Measurements from ENCODE around the gene RGR.
A peak's percentile ranks its signal among the peaks of the same experiment; 100 is the strongest.
"Not testable (repeated sequence)": the region's sequence is repeated elsewhere in the genome, so short reads cannot be mapped to it uniquely, and the experiment has no call there.

The RGR gene

DNA sequence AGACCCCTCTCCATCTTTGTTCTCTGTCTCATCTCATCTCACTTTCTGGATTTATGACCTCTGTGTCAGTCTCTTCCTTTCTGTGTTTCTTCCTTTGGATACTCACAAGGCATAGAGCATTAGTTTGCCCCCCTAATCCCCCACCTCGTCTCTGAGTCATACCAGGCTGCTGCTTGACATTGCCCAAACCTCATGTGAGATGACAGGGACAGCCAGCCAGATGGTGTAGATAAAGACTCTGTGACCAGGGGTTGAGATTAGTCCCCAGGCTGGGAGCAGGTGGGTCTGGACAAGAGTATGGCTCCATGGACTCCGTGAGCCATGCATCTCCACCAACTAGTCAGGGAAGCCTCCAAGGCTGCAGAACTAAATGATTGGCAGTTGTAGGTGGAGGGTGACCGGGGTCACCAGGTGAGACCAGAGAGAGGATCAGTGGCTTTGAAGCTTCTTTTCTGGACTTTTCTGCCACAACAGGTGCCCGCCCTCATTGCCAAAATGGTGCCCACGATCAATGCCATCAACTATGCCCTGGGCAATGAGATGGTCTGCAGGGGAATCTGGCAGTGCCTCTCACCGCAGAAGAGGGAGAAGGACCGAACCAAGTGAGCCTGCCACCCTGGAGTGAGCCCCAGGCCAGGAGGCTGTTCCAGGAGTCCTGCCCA, 13.3 kb downstream of the RGR start:
- no peak for DNase-seq (ENCODE audit: low spot score)

DNA sequence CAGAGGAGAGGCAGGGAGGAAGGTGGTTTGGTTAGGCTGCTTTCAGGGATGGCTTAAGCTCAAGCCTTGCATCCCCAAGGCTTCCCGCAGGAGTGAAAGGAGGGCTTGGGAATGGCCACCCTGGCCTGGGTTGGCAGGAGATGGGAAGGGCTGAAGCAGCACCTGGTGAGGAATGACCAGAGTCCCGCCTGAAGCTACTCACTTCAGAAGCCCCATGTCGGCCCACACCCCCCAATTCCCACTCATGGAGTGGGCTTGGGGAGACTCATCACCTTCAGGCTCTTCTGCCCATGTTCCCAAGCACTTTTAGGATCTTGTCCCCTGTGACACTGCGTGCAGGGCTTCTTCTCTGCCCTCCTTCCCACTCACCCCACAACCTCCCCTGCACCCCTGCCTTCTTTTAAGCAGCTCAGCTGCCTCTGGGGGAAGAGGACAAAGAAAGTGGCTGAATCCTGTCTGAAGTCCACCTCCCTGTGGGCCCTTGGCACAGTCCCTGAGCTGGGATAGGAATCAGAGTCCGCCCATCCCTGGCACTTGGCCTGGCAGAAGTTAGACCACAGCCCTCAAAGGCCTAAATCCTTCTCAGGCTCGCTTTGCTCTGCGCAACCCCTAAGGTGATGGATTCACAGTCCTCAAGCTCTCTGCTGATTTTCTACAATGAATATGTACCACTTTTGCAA, 16.5 kb downstream of the RGR start:
- DNase-seq (ENCODE audit: low spot score) = no peak

- DNase-seq (ENCODE audit: low spot score) = no peak
Measured at GRCh38 chr10:84262190-84262956, 17.5 kb downstream of the RGR start.

- DNase-seq (ENCODE audit: low spot score) = no peak
Measured at GRCh38 chr10:84263716-84264115, 18.9 kb downstream of the RGR start.

DNA sequence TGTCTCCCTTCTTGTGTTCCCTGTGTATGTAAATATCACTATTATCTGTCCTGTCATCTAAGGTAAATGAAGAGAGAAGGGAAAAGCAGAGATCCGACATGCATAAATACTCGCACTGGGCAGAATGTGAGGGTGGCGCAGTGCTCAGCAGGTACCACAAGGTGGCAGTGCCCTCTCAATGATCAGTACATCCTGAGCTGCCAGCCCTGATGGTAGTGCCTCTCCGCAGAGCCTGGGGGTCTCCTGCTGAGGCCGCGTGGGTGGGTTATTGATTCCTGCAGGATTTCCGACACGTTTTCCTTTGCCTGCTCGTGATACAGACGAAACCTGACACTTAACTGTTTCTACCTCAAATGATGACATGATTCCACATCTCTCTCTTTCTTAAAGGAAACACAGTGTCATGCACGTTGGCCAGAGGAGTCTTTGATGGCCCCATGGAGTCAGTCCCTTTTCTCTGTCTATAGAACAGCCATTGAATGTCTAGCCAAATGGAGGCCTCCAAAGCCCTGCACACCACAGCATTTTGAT, 19.8 kb downstream of the RGR start:
- DNase-seq (ENCODE audit: low spot score) = peak; percentile 62

- no peak for DNase-seq (ENCODE audit: low spot score)
Measured at GRCh38 chr10:84265418-84265817, 20.6 kb downstream of the RGR start.

GRCh38 chr10:84267503-84268126, 22.8 kb downstream of the RGR start:
- DNase-seq (ENCODE audit: low spot score) = peak; percentile 43

GRCh38 chr10:84269162-84269561, 24.3 kb downstream of the RGR start:
- DNase-seq (ENCODE audit: low spot score) = no peak

DNA sequence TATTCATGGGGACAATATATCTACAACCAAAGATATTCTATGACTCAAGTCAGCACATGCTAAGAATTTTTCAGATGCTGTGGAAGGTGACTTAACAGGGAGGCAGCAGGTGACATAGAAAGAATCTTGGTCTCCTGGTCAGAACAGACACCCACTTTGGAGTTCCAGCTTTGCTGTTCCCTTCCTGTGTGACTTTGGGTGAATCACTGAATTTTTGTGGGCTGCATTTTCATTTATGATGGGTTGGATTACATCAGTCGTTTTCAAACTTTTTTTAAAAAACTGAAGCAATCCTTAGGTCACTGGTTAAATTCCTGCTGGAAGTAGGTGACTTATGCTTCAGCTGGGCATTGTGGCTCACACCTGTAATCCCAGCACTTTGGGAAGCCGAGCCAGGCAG, 24.9 kb downstream of the RGR start:
- DNase-seq (ENCODE audit: low spot score) = no peak

GRCh38 chr10:84270708-84271107, 25.9 kb downstream of the RGR start:
- DNase-seq (ENCODE audit: low spot score) = no peak

DNA sequence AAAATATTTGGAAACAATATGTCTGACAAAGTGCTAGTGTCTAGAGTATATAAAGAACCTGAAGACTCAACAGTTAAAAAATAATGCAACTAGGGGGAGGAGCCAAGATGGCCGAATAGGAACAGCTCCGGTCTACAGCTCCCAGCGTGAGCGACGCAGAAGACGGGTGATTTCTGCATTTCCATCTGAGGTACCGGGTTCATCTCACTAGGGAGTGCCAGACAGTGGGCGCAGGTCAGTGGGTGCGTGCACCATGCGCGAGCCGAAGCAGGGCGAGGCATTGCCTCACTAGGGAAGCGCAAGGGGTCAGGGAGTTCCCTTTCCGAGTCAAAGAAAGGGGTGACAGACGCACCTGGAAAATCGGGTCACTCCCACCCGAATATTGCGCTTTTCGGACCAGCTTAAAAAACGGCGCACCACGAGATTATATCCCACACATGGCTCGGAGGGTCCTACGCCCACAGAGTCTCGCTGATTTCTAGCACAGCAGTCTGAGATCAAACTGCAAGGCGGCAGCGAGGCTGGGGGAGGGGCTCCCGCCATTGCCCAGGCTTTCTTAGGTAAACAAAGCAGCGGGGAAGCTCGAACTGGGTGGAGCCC, 35.1 kb downstream of the RGR start:
- DNase-seq (ENCODE audit: low spot score) = not testable (repeated sequence)

GRCh38 chr10:84286695-84287094, 41.8 kb downstream of the RGR start:
- no peak for DNase-seq (ENCODE audit: low spot score)

DNA sequence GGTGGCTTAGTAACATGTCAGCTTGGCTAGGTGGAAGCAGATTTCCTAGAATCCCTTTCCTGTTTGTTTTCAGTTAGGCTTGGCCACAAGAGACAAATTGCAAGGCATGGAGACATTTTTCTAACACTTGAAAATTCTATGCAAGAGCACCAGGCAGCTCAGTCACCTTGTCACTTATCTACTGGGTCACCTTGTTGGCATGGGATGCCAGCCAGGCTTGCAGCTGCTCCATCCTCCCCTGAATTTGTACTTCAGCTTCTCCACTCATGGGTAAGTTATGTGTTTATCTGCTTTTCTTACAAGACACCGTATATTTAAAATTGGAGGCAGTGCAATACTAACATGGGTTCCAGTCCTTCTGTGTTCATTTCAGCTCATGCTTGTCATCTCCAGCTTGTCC, 43.3 kb downstream of the RGR start:
- DNase-seq (ENCODE audit: low spot score) = no peak

GRCh38 chr10:84289521-84290200, 44.8 kb downstream of the RGR start:
- no peak for DNase-seq (ENCODE audit: low spot score)

DNA sequence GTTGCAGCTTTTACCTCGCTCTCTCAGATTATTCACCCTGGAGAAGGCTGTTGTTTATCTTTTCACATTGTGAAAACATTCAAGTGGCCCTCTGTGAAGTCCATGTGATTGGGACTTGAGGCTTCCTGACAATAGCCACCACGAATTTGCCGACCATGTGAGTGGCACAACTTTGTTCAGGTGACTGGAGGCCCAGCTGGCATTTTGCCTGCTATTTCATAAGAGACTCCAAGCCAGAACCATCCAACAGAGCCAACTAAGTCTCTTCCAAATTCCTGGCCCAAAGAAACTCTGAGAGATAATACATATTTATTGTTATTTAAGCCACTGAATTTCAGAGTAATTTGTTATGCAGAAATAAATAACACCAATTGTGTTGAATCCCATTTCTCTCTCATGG, 45.4 kb downstream of the RGR start:
- no peak for DNase-seq (ENCODE audit: low spot score)

DNA sequence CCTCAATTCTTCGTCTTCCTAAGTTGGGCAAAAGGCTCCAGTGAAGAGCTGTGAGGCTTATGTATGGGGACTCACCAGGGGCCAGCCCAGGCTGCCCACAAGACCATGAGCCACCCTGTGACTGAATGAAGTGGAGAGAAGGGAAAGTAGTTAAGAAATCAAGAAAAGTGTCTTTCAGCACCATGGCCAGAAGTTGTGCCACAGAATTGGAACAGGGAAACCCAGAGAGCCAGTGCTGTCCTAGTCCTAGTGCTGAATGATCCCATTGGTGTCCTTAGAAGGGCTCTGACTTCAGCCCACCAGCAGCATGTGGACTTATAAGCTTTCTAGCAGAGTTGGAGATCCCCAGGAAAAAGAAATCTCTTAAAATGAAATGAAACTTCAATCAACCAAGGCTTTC, 46.5 kb downstream of the RGR start:
- peak; percentile 54 for DNase-seq (ENCODE audit: low spot score)

DNA sequence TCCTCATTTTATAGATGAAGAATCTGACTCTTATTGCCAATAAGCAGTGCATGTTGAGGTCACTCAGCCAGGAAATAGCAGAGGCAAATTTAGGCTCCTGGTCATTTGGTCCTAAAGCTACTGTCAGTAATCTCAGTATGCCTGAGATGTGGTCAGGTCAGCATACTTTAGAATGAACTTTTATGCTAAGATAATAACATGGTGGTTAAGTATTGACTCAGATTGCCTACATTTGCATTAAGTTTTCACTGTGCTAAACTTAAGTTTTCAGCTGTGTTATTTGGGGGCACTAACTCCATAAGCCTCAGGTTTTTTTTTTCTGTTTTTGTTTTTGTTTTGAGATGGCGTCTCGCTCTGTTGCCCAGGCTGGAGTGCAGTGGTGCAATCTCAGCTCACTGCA, 47.6 kb downstream of the RGR start:
- no peak for DNase-seq (ENCODE audit: low spot score)

- DNase-seq (ENCODE audit: low spot score) = no peak
Measured at GRCh38 chr10:84293171-84293570, 48.3 kb downstream of the RGR start.

DNA sequence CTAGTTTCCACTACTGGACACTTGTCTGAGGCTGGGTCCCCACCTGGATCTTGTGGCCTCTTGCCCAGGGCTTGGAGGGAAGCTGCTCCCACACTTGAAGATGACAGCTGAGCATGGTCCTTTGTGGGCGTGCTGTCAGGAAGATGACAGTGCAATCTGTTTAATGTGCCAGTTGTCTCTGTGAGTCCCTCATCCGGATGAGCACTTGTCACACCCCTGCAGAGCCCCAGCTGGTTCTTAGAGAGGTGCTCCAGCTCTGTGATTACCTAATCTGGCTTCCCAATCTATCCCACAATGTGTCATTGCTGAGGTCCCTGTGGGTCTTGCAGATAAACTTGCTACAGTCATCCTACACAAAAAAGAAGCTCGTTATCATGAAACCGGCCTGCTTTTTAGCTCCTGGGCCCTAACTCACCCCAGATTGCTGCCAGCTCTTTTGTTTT, 48.7 kb downstream of the RGR start:
- DNase-seq (ENCODE audit: low spot score) = no peak

- no peak for DNase-seq (ENCODE audit: low spot score)
Measured at GRCh38 chr10:84294766-84295447, 50.1 kb downstream of the RGR start.

All from COLO829 (cell line).